ENCODE data around the gene ARHGAP25. TPM values are rescaled to one million over a fixed set of nuclear protein-coding genes. Genes with fewer than 3 reads are reported as not detected.

The ARHGAP25 gene
- total RNA-seq, result 10 to 100 TPM; 79.8 to 87.7 TPM

- peaks cover 31% of the 10 kb centered on the region for H3K36me3 Mint-ChIP-seq
- H3K27me3 Mint-ChIP-seq, result no peaks in the 10 kb centered on the region
- no peaks in the 10 kb centered on the region for H3K9me3 Mint-ChIP-seq
- no peak within 1 kb of the TSS for H3K4me3 Mint-ChIP-seq
- peak; percentile 87 for DNase-seq
- ChIA-PET CTCF (interaction anchor here (0.9 to 3.1 kb wide), 15 partner anchors 10 to 271 kb away, joined by 3 to 27 read pairs (median 6); no protein-coding TSS in a partner anchor), POLR2A (interaction anchor here (0.7 to 2.8 kb wide), 11 partner anchors 10 to 270 kb away, joined by 3 to 31 read pairs (median 10); no protein-coding TSS in a partner anchor)
- no peak within 1 kb of the TSS for H3K27ac Mint-ChIP-seq
- intact Hi-C loops (cut with micrococcal nuclease), result loop anchor here (1.0 to 10.0 kb wide), 4 partner anchors 10 to 580 kb away; partner anchors contain the start of gene PNO1
- peaks cover 36% of the 10 kb centered on the region for H3K4me1 Mint-ChIP-seq (ENCODE audit: low read depth)
Measured at GRCh38 chr2:68734688-68735525, at the start of gene ARHGAP25. ARHGAP25 (plus strand) TSS chr2:68734811; CDS start chr2:68735200, 389 bp downstream.

GRCh38 chr2:68686178-68686577 is 48.4 kb upstream of the ARHGAP25 start:
- H3K4me1 Mint-ChIP-seq (ENCODE audit: low read depth), result peaks cover 18% of the 10 kb centered on the region
- CTCF ChIA-PET, result interaction anchor here (1.5 kb wide), 1 partner anchor 23 kb away, joined by 4 read pairs; no protein-coding TSS in a partner anchor
- intact Hi-C loops (cut with micrococcal nuclease), result no loop called here
- POLR2A ChIA-PET, result no interaction called here
- H3K36me3 Mint-ChIP-seq, result no peaks in the 10 kb centered on the region
- peaks cover 11% of the 10 kb centered on the region for H3K27me3 Mint-ChIP-seq
- no peak overlapping the region for H3K4me3 Mint-ChIP-seq
- DNase-seq, result no peak
- no peaks in the 10 kb centered on the region for H3K9me3 Mint-ChIP-seq
- H3K27ac Mint-ChIP-seq, result no peak overlapping the region

GRCh38 chr2:68687018-68687417 is 47.6 kb upstream of the ARHGAP25 start:
- Mint-ChIP-seq H3K9me3 (no peaks in the 10 kb centered on the region), H3K4me3 (no peak overlapping the region), H3K4me1 (ENCODE audit: low read depth) (peaks cover 18% of the 10 kb centered on the region), H3K36me3 (no peaks in the 10 kb centered on the region), H3K27me3 (peaks cover 7% of the 10 kb centered on the region), H3K27ac (no peak overlapping the region)
- ChIA-PET CTCF (no interaction called here), POLR2A (no interaction called here)
- intact Hi-C loops (cut with micrococcal nuclease), result no loop called here
- DNase-seq, result no peak

GRCh38 chr2:68689553-68690537 is 44.8 kb upstream of the ARHGAP25 start:
- H3K4me1 Mint-ChIP-seq (ENCODE audit: low read depth), result peaks cover 18% of the 10 kb centered on the region
- no peaks in the 10 kb centered on the region for H3K9me3 Mint-ChIP-seq
- intact Hi-C loops (cut with micrococcal nuclease), result loop anchor here (2.0 to 5.0 kb wide), 2 partner anchors 27 to 38 kb away; no protein-coding TSS in a partner anchor
- no peak overlapping the region for H3K4me3 Mint-ChIP-seq
- H3K27me3 Mint-ChIP-seq, result peaks cover 8% of the 10 kb centered on the region
- ChIA-PET CTCF (interaction anchor here (1.0 to 2.7 kb wide), 5 partner anchors 20 to 218 kb away, joined by 3 to 18 read pairs (median 5); no protein-coding TSS in a partner anchor), POLR2A (interaction anchor here (1.9 kb wide), 1 partner anchor 37 kb away, joined by 7 read pairs; no protein-coding TSS in a partner anchor)
- peak; percentile 28 for DNase-seq
- no peaks in the 10 kb centered on the region for H3K36me3 Mint-ChIP-seq
- peak overlapping the region; percentile 26 for H3K27ac Mint-ChIP-seq

GRCh38 chr2:68690851-68691250 is 43.8 kb upstream of the ARHGAP25 start:
- CTCF ChIA-PET, result interaction anchor here (0.6 to 2.7 kb wide), 4 partner anchors 19 to 252 kb away, joined by 3 to 18 read pairs (median 8); no protein-coding TSS in a partner anchor

GRCh38 chr2:68692511-68692910 is 42.1 kb upstream of the ARHGAP25 start:
- no peaks in the 10 kb centered on the region for H3K36me3 Mint-ChIP-seq
- peaks cover 10% of the 10 kb centered on the region for H3K27me3 Mint-ChIP-seq
- ChIA-PET POLR2A (no interaction called here), CTCF (interaction anchor here (0.8 to 1.3 kb wide), 3 partner anchors 59 to 229 kb away, joined by 3 to 6 read pairs (median 3); no protein-coding TSS in a partner anchor)
- intact Hi-C loops (cut with micrococcal nuclease), result loop anchor here (5.0 kb wide), 1 partner anchor 40 kb away; no protein-coding TSS in a partner anchor
- no peak overlapping the region for H3K27ac Mint-ChIP-seq
- no peak overlapping the region for H3K4me3 Mint-ChIP-seq
- H3K4me1 Mint-ChIP-seq (ENCODE audit: low read depth), result peaks cover 18% of the 10 kb centered on the region
- H3K9me3 Mint-ChIP-seq, result no peaks in the 10 kb centered on the region
- DNase-seq, result no peak

More at GRCh38 chr2:68690851-68691250, 43.8 kb upstream of the ARHGAP25 start:
- no peaks in the 10 kb centered on the region for H3K9me3 Mint-ChIP-seq
- H3K4me3 Mint-ChIP-seq, result no peak overlapping the region
- POLR2A ChIA-PET, result interaction anchor here (1.9 kb wide), 1 partner anchor 38 kb away, joined by 7 read pairs; no protein-coding TSS in a partner anchor
- peaks cover 18% of the 10 kb centered on the region for H3K4me1 Mint-ChIP-seq (ENCODE audit: low read depth)
- DNase-seq, result no peak
- no peak overlapping the region for H3K27ac Mint-ChIP-seq
- H3K27me3 Mint-ChIP-seq, result peaks cover 10% of the 10 kb centered on the region
- intact Hi-C loops (cut with micrococcal nuclease), result loop anchor here (2.0 to 5.0 kb wide), 2 partner anchors 26 to 39 kb away; no protein-coding TSS in a partner anchor
- H3K36me3 Mint-ChIP-seq, result no peaks in the 10 kb centered on the region

GRCh38 chr2:68693951-68694350 is 40.7 kb upstream of the ARHGAP25 start:
- DNase-seq, result no peak
- ChIA-PET CTCF (no interaction called here), POLR2A (no interaction called here)
- peaks cover 10% of the 10 kb centered on the region for H3K27me3 Mint-ChIP-seq
- no peaks in the 10 kb centered on the region for H3K36me3 Mint-ChIP-seq
- H3K4me1 Mint-ChIP-seq (ENCODE audit: low read depth), result peaks cover 17% of the 10 kb centered on the region
- no peak overlapping the region for H3K4me3 Mint-ChIP-seq
- intact Hi-C loops (cut with micrococcal nuclease), result loop anchor here (5.0 kb wide), 1 partner anchor 42 kb away; no protein-coding TSS in a partner anchor
- H3K27ac Mint-ChIP-seq, result no peak overlapping the region
- no peaks in the 10 kb centered on the region for H3K9me3 Mint-ChIP-seq

GRCh38 chr2:68695971-68696370 is 38.6 kb upstream of the ARHGAP25 start:
- Mint-ChIP-seq H3K27me3 (peaks cover 7% of the 10 kb centered on the region), H3K27ac (no peak overlapping the region), H3K4me3 (no peak overlapping the region), H3K9me3 (peaks cover 6% of the 10 kb centered on the region), H3K36me3 (no peaks in the 10 kb centered on the region), H3K4me1 (ENCODE audit: low read depth) (no peaks in the 10 kb centered on the region)
- no peak for DNase-seq
- intact Hi-C loops (cut with micrococcal nuclease), result no loop called here
- POLR2A ChIA-PET, result no interaction called here
- CTCF ChIA-PET, result interaction anchor here (2.3 kb wide), 1 partner anchor 13 kb away, joined by 7 read pairs; no protein-coding TSS in a partner anchor

- Mint-ChIP-seq H3K4me1 (ENCODE audit: low read depth) (no peaks in the 10 kb centered on the region), H3K36me3 (no peaks in the 10 kb centered on the region), H3K9me3 (peaks cover 6% of the 10 kb centered on the region), H3K27ac (no peak overlapping the region), H3K4me3 (no peak overlapping the region), H3K27me3 (peaks cover 7% of the 10 kb centered on the region)
- ChIA-PET POLR2A (no interaction called here), CTCF (interaction anchor here (2.3 kb wide), 1 partner anchor 12 kb away, joined by 7 read pairs; no protein-coding TSS in a partner anchor)
- no peak for DNase-seq
- intact Hi-C loops (cut with micrococcal nuclease), result no loop called here
Measured at GRCh38 chr2:68696554-68696953, 38.1 kb upstream of the ARHGAP25 start.

GRCh38 chr2:68698567-68699377 is 35.8 kb upstream of the ARHGAP25 start:
- intact Hi-C loops (cut with micrococcal nuclease), result no loop called here
- Mint-ChIP-seq H3K36me3 (no peaks in the 10 kb centered on the region), H3K4me3 (no peak overlapping the region), H3K27me3 (peaks cover 4% of the 10 kb centered on the region), H3K4me1 (ENCODE audit: low read depth) (peaks cover 8% of the 10 kb centered on the region), H3K9me3 (peaks cover 6% of the 10 kb centered on the region), H3K27ac (no peak overlapping the region)
- POLR2A ChIA-PET, result no interaction called here
- no peak for DNase-seq
- CTCF ChIA-PET, result interaction anchor here (2.5 kb wide), 1 partner anchor 11 kb away, joined by 9 read pairs; no protein-coding TSS in a partner anchor

GRCh38 chr2:68700560-68700959 is 34.1 kb upstream of the ARHGAP25 start:
- no peak overlapping the region for H3K27ac Mint-ChIP-seq
- H3K27me3 Mint-ChIP-seq, result peaks cover 2% of the 10 kb centered on the region
- peaks cover 6% of the 10 kb centered on the region for H3K9me3 Mint-ChIP-seq
- ChIA-PET POLR2A (no interaction called here), CTCF (interaction anchor here (2.5 kb wide), 1 partner anchor 9 kb away, joined by 9 read pairs; no protein-coding TSS in a partner anchor)
- intact Hi-C loops (cut with micrococcal nuclease), result no loop called here
- no peak for DNase-seq
- H3K36me3 Mint-ChIP-seq, result no peaks in the 10 kb centered on the region
- H3K4me1 Mint-ChIP-seq (ENCODE audit: low read depth), result peaks cover 8% of the 10 kb centered on the region
- H3K4me3 Mint-ChIP-seq, result no peak overlapping the region
